Thoracic aorta (tissue), 2 donors: ENCODE measurements around the gene KLHL18. TPM values are rescaled to one million over a fixed set of nuclear protein-coding genes. Genes with fewer than 3 reads are reported as not detected.
"Not testable (repeated sequence)": the region's sequence is repeated elsewhere in the genome, so short reads cannot be mapped to it uniquely, and the experiment has no call there.

Experiments used
- ATAC-seq: fragments of 150-250 bp; one replicate; pipeline ENCODE4 v1.8.0; 2017; ENCODE audit warnings: low read depth; ENCODE audit not compliant: insufficient number of reproducible peaks, low FRiP score
- DNase-seq: peaks from one replicate; pipeline ENCODE4 v3.0.0-alpha.2; 2020; ENCODE audit warnings: low spot score
- H3K27ac ChIP-seq, 2 donors: fragments of 200-600 bp; sonication (generic); 1 replicate in 1 of 2; 2 replicates in 1 of 2; pipeline ENCODE4 v1.5.1; 2016; ENCODE audit warnings: mild to moderate bottlenecking in 2 of 2, moderate library complexity in 2 of 2
- H3K27me3 ChIP-seq: fragments of 200-600 bp; sonication (generic); replicated peaks from 2 replicates; pipeline ENCODE4 v1.6.0; 2016; ENCODE audit warnings: mild to moderate bottlenecking; ENCODE audit not compliant: insufficient read depth
- H3K36me3 ChIP-seq: fragments of 200-600 bp; sonication (generic); one replicate; pipeline ENCODE4 v1.5.1; 2016
- H3K4me1 ChIP-seq, 2 donors: fragments of 200-600 bp; sonication (generic); 1 replicate in 1 of 2; 2 replicates in 1 of 2; pipeline versions ENCODE4 v1.5.1 to v1.6.0; 2016; ENCODE audit warnings: low read depth in 2 of 2, mild to moderate bottlenecking in 1 of 2; ENCODE audit not compliant: control insufficient read depth in 1 of 2
- H3K4me3 ChIP-seq: fragments of 200-600 bp; sonication (generic); 2 replicates; pipeline ENCODE4 v1.5.1; 2016; ENCODE audit warnings: mild to moderate bottlenecking
- H3K9me3 ChIP-seq: fragments of 200-600 bp; sonication (generic); 2 replicates; pipeline ENCODE4 v1.5.1; 2016
- CTCF ChIP-seq: fragments of 200-600 bp; sonication (generic); IDR thresholded peaks from one replicate; pipeline ENCODE4 v1.5.1; 2019; ENCODE audit warnings: antibody characterized with exemption
- total RNA-seq, 2 donors: library from RNA; depleted of rRNA; stranded (reverse); fragments of >200 nt; gene quantifications; one replicate each; pipeline versions ENCODE4 v1.1.0 to v1.2.3, GENCODE V29; 2016

KLHL18 gene
- total RNA-seq, 2 donors from 2014 or later, result 18.4 to 30.9 TPM

DNA sequence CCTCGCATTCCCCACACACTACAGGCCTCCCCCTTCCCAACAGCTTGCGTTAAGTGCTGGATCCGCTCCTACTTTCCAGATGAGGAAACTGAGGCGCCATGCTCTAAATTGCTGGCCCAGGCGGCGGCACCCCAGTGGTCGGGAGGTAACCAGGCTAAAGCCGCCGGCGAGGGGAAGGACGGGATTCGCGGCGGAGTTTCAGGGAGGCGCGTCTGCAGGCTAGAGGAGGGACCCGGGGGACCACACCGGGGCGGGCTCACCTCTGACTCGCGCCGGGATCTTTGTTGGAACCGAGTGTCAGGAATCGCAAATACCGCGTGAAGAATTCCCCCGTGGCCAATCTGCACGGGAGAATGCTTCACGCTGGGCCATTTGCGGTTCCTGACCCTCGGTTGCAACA, 73.5 kb downstream of the KLHL18 start:
- Histone ChIP-seq H3K27me3 (no peaks in the 10 kb centered on the region), H3K27ac (no peak overlapping the region), H3K9me3 (peaks cover 18% of the 10 kb centered on the region), H3K36me3 (no peaks in the 10 kb centered on the region), H3K4me3 (no peak overlapping the region), H3K4me1 (no peaks in the 10 kb centered on the region)
- no peak for ATAC-seq
- DNase-seq, result no peak
- no peak for TF ChIP-seq CTCF

DNA sequence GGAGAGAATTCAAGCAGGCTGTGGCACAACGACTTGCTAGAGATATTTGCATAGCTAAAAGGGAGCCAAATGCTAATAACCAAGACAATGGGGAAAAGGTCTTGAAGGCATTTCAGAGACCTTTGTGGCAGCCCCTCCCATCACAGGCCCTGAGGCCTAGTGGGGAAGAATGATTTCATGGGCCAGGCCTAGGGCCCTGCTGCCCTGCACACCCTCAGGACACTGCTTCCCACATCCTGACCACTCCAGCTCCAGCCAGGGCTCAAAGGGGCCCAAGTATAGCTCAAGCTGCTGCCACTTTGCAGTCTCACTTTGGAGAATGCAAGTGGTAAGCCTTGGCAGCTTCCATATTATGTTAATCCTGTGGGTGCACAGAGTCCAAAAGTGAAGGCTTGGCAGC, 76.6 kb downstream of the KLHL18 start:
- no peak overlapping the region for H3K4me3 ChIP-seq
- no peak for DNase-seq
- peaks cover 18% of the 10 kb centered on the region for H3K9me3 ChIP-seq
- no peak overlapping the region for H3K27ac ChIP-seq
- no peaks in the 10 kb centered on the region for H3K4me1 ChIP-seq
- no peaks in the 10 kb centered on the region for H3K36me3 ChIP-seq
- no peaks in the 10 kb centered on the region for H3K27me3 ChIP-seq
- no peak for ATAC-seq
- TF ChIP-seq CTCF, result no peak

DNA sequence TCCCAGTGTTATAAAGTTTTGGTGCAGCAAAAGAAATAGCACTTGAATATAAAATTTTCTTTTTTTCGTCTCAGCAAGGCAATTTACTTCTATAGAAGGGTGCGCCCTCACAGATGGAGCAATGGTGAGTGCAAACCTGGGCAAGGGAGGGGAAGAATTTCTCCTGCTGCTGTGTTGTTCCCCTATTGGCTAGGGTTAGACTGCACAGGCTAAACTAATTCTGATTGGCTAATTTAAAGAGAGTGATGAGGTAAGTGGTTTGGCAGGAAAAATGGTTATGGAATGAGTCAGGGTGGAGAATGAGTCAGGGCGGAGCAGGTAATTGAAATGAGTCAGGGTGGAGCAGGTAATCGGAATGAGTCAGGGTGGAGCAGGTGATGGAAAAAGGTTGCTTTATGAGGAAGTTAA, 77.4 kb downstream of the KLHL18 start:
- H3K4me1 ChIP-seq, H3K27me3 ChIP-seq, H3K27ac ChIP-seq, H3K4me3 ChIP-seq, ATAC-seq, DNase-seq, H3K36me3 ChIP-seq: not testable (repeated sequence)
- H3K9me3 ChIP-seq, result peaks cover 18% of the 10 kb centered on the region

DNA sequence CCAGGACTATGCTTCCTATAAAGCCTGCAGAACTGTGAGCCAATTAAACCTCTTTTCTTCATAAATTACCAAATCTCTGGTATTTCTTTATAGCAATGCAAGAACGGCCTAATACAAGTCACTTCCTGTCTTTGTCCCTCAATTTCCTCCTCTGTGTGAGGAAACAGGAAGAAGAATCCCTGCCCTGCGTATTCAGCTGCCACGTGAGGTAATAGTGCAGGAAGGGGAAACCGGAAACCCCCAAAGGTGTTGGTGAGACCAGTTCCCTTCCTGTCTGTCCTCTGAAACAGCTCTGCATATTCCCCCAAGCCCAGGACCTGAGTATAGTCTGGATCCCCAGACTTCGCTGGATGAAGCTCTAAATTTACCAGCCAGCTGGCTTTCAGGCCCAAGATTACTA, 80.0 kb downstream of the KLHL18 start:
- H3K27ac ChIP-seq, result no peak overlapping the region
- no peaks in the 10 kb centered on the region for H3K27me3 ChIP-seq
- no peak for TF ChIP-seq CTCF
- no peak overlapping the region for H3K4me3 ChIP-seq
- H3K36me3 ChIP-seq, result no peaks in the 10 kb centered on the region
- DNase-seq (no peak), ATAC-seq (no peak)
- H3K4me1 ChIP-seq, result peaks cover 5 to 11% of the 10 kb centered on the region in 2 donors
- H3K9me3 ChIP-seq, result peaks cover 18% of the 10 kb centered on the region

DNA sequence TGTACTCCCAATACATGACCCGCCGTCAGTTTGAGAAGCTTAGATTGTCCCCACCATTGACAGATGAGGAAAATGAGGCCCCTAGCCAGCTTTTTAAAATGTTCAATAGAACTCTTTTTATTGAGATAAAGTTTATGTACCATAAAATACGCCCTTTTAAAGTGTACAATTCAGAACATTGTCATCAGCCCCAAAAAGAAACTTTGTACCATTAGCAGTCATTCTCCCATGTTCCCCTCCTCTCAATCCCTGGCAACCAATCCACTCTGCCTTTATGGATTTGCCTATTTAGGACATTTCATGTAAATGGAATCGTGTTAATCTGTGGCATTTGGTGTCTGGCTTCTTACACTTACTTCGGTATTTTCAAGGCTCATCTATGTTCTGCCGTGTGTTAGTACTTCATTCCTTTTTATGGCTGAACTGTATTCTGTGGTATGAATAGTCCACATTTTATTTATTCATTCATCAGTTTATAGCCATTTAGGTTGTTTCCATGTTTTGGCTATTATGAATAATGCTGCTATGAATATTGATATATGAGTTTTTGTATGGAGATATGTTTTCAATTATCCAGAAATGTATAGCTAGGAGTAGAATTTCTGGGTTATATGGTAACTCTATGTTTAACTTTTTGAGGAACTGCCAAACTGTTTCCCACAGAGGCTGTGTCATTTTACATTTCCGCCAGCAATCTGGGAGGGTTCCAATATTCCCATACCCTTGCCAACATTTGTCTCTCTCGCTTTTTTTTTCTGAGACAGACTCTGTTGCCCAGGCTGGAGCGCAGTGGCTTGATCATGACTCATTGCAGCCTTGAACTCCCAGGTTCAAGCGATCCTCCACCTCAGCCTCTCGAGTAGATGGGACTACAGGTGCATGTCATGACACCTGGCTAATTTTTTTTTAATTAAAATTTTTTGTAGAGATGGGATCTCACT, 82.7 kb downstream of the KLHL18 start:
- Histone ChIP-seq H3K9me3 (no peaks in the 10 kb centered on the region), H3K4me3 (no peak overlapping the region), H3K27ac (peak overlapping the region in 1 of 2 donors; percentile 62), H3K27me3 (no peaks in the 10 kb centered on the region), H3K4me1 (peaks cover 5 to 11% of the 10 kb centered on the region in 2 donors), H3K36me3 (no peaks in the 10 kb centered on the region)
- no peak for DNase-seq
- ATAC-seq, result peak; percentile 68
- no peak for TF ChIP-seq CTCF
